ENCODE data around the gene WAC.

- TF ChIP-seq CTCF (conservative IDR thresholded peaks at IDR 0.05) (no peak), EZH2 (IDR thresholded peaks at IDR 0.05; ENCODE audit: low read depth) (no peak)
Measured at GRCh38 chr10:28638392-28638791, 105.5 kb downstream of the WAC start.

Data from PC-9 (cell line).